H1 (cell line): ENCODE measurements around the gene DENND6B. TPM values are rescaled to one million over a fixed set of nuclear protein-coding genes. Genes with fewer than 3 reads are reported as not detected.

Experiments
- CTBP2 ChIP-seq: IDR thresholded peaks from 2 replicates; pipeline ENCODE4 v1.7.0; 2011; ENCODE audit warnings: borderline replicate concordance, mild to moderate bottlenecking, moderate library complexity, mixed read lengths, low read length; ENCODE audit not compliant: insufficient read depth, insufficient read length
- GTF2F1 ChIP-seq: IDR thresholded peaks from 2 replicates; pipeline ENCODE4 v1.6.1; 2012; ENCODE audit warnings: low read depth, low read length, improper control_type of control experiment, borderline replicate concordance
- POLR2A ChIP-seq, 2 experiments: IDR thresholded peaks; 1 replicate in 1 of 2; 2 replicates in 1 of 2; pipeline ENCODE4 v1.6.1; 2011; ENCODE audit warnings: low read depth in 2 of 2, low read length in 2 of 2, mild to moderate bottlenecking in 2 of 2; ENCODE audit errors: control extremely low read depth in 1 of 2
- polyA plus RNA-seq, 7 experiments: library from polyadenylated mRNA; depleted of rRNA in 3 of 7; stranded (reverse) in 5 of 7; unstranded in 2 of 7; fragments of >200 nt in 5 of 7; fragments of 200-250 nt in 2 of 7; gene quantifications; 1 replicate in 5 of 7; 2 replicates in 1 of 7; 4 replicates in 1 of 7; pipeline versions ENCODE4 v1.2.1 to v1.2.3, GENCODE V29; 2011 to 2013; ENCODE audit warnings: missing spikeins in 2 of 7, mixed read lengths in 2 of 7
- total RNA-seq: library from RNA; stranded (reverse); fragmentation: NEBNext Ultra II Directional; extraction: Animal tissue kit (Norgen Biotek cat#: 25700); gene quantifications from 2 replicates; pipeline ENCODE4 v1.2.1, GENCODE V29; 2021

Gene DENND6B
- total and polyA plus RNA-seq, 2 of the 8 experiments (the other 6 are each of a cell fraction or from before 2014, with no cell fraction given), result 1.1 to 1.9 TPM

DNA sequence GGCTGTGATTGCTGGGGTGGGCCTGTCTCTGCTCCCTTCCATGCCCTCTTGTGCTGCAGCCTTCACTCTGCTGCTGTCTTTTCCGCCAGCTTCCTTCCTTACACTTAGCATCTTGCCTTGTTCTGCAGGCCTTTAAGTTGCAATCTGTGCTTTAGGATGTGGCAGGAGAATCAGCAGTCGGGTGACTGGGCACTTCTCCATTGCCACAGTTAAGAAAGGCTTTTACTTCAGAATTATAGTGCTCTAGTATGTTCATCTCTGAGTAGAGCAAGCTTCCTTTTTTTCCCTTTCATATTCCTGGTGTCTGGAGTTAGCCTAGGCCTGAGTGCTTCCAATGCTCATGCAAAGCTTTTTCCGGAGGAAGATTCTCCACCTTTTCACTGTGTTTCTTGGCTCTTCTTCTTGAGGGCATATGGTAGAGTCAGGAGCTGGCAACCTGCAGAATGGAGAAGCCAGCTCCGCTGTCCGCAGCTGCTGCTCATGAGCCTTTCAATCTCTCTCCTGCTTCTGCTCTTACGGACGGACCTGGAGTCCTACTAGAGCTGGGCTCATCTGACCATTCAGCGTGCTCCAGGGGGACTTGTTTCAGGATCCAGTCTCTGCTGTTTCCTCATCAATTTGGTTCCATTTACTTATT, 36.5 kb upstream of the DENND6B start (continued):
- TF ChIP-seq GTF2F1 (no peak), CTBP2 (no peak), POLR2A (IDR thresholded peaks at IDR 0.05; ENCODE audit: control extremely low read depth in 1 of 2, low read depth in 2 of 2, low read length in 2 of 2) (no peak)
- TF ChIP-seq, all 59 proteins: peak for 0
